ENCODE measurements around the gene AHRR.
"Not testable (repeated sequence)": the region's sequence is repeated elsewhere in the genome, so short reads cannot be mapped to it uniquely, and the experiment has no call there.

Gene AHRR

GRCh38 chr5:472076-472655 is 150.7 kb downstream of the AHRR start:
- Histone ChIP-seq H3K4me3 (peak overlapping the region; percentile 79), H3K27ac (peak overlapping the region; percentile 72 to 83)
- TF ChIP-seq CTCF (IDR thresholded peaks at IDR 0.05) = no peak
- DNase-seq (ENCODE audit: low spot score) = no peak

GRCh38 chr5:472656-473550 is 151.4 kb downstream of the AHRR start:
- no peak for TF ChIP-seq CTCF (IDR thresholded peaks at IDR 0.05)
- peak overlapping the region; percentile 72 to 83 for H3K27ac ChIP-seq
- peak overlapping the region; percentile 79 for H3K4me3 ChIP-seq
- peak; percentile 86 for DNase-seq (ENCODE audit: low spot score)

- no peak for TF ChIP-seq CTCF (IDR thresholded peaks at IDR 0.05)
- H3K27ac ChIP-seq = peak overlapping the region; percentile 65 to 75
- peak overlapping the region; percentile 79 for H3K4me3 ChIP-seq
- no peak for DNase-seq (ENCODE audit: low spot score)
These were observed 152.2 kb downstream of the AHRR start for GRCh38 chr5:473551-474192.

GRCh38 chr5:474232-474839 is 152.8 kb downstream of the AHRR start:
- DNase-seq (ENCODE audit: low spot score); H3K27ac ChIP-seq: not testable (repeated sequence)
- peak overlapping the region; percentile 79 for H3K4me3 ChIP-seq

GRCh38 chr5:474840-475661 is 153.5 kb downstream of the AHRR start:
- Histone ChIP-seq H3K4me3 (peak overlapping the region; percentile 61), H3K27ac (no peak overlapping the region)
- no peak for TF ChIP-seq CTCF (IDR thresholded peaks at IDR 0.05)
- no peak for DNase-seq (ENCODE audit: low spot score)

GRCh38 chr5:475704-476101 is 154.2 kb downstream of the AHRR start:
- Histone ChIP-seq H3K4me3 (no peak overlapping the region), H3K27ac (no peak overlapping the region)
- no peak for TF ChIP-seq CTCF (IDR thresholded peaks at IDR 0.05)
- no peak for DNase-seq (ENCODE audit: low spot score)
